GM12872 (cell line): ENCODE data around the gene FERD3L.

ENCODE experiments used
- CTCF ChIP-seq: IDR thresholded peaks from 3 replicates; pipeline ENCODE4 v1.5.1; 2011; ENCODE audit warnings: low read depth, mild to moderate bottlenecking, low read length, moderate library complexity; ENCODE audit not compliant: insufficient read depth

The FERD3L gene

GRCh38 chr7:19119870-19120486 is 25.2 kb downstream of the FERD3L start:
- TF ChIP-seq CTCF, result no peak

- TF ChIP-seq CTCF, result no peak
Measured at GRCh38 chr7:19119372-19119771, 25.8 kb downstream of the FERD3L start.

GRCh38 chr7:19118636-19119371 is 26.4 kb downstream of the FERD3L start:
- TF ChIP-seq CTCF, result no peak

GRCh38 chr7:19117870-19118608 is 27.2 kb downstream of the FERD3L start:
- no peak for TF ChIP-seq CTCF

- TF ChIP-seq CTCF, result no peak
Measured at GRCh38 chr7:19117091-19117869, 27.9 kb downstream of the FERD3L start, which contains the start of gene TWIST1. TSS of gene TWIST1 (minus strand) at chr7:19117636. CDS start at chr7:19117321, 315 bp downstream.

GRCh38 chr7:19116121-19117090 is 28.8 kb downstream of the FERD3L start:
- TF ChIP-seq CTCF, result no peak
